Activated CD8-positive, alpha-beta memory T cell treated with anti-CD3 and anti-CD28 coated beads, Interleukin-2, amount 50 U/mL, for 4 hours (primary cell): Measurements from ENCODE around the gene C5orf58.

ENCODE experiments used
- DNase-seq: peaks from one replicate; pipeline ENCODE4 v3.0.0-alpha.2; 2020

Gene C5orf58

GRCh38 chr5:170285181-170285580 lies 52.4 kb downstream of the C5orf58 start:
- DNase-seq = no peak

- no peak for DNase-seq
Measured at GRCh38 chr5:170286386-170286925, 53.7 kb downstream of the C5orf58 start.

- DNase-seq = no peak
Measured at GRCh38 chr5:170287532-170287931, 54.7 kb downstream of the C5orf58 start.

GRCh38 chr5:170288151-170288550 lies 55.4 kb downstream of the C5orf58 start:
- DNase-seq = no peak

- no peak for DNase-seq
Measured at GRCh38 chr5:170288551-170288950, 55.8 kb downstream of the C5orf58 start.

GRCh38 chr5:170289121-170289520 lies 56.3 kb downstream of the C5orf58 start:
- DNase-seq = no peak

- no peak for DNase-seq
Measured at GRCh38 chr5:170289764-170290163, 57.0 kb downstream of the C5orf58 start.

GRCh38 chr5:170290498-170290897 lies 57.7 kb downstream of the C5orf58 start:
- no peak for DNase-seq

GRCh38 chr5:170292179-170293104 lies 59.7 kb downstream of the C5orf58 start:
- DNase-seq = no peak

GRCh38 chr5:170293273-170293672 lies 60.5 kb downstream of the C5orf58 start:
- DNase-seq = no peak

GRCh38 chr5:170294057-170294456 lies 61.3 kb downstream of the C5orf58 start:
- DNase-seq = no peak

- DNase-seq = no peak
Measured at GRCh38 chr5:170294556-170294955, 61.8 kb downstream of the C5orf58 start.
